Measurements from ENCODE around the gene PELI2.

PELI2 gene

GRCh38 chr14:56172571-56172971 lies 54.4 kb downstream of the PELI2 start:
- no peak for DNase-seq (ENCODE audit: low read depth in 3 of 3)

- DNase-seq (ENCODE audit: low read depth in 3 of 3) = no peak
These were observed 55.2 kb downstream of the PELI2 start for GRCh38 chr14:56173365-56173922.

- DNase-seq (ENCODE audit: low read depth in 3 of 3) = no peak
These were observed 57.6 kb downstream of the PELI2 start for GRCh38 chr14:56175773-56176172.

GRCh38 chr14:56176530-56176929 lies 58.3 kb downstream of the PELI2 start:
- DNase-seq (ENCODE audit: low read depth in 3 of 3) = no peak

GRCh38 chr14:56177036-56177435 lies 58.8 kb downstream of the PELI2 start:
- DNase-seq (ENCODE audit: low read depth in 3 of 3) = no peak

- no peak for DNase-seq (ENCODE audit: low read depth in 3 of 3)
These were observed 62.7 kb downstream of the PELI2 start for GRCh38 chr14:56180754-56181542.

GRCh38 chr14:56181681-56182085 lies 63.5 kb downstream of the PELI2 start:
- DNase-seq (ENCODE audit: low read depth in 3 of 3) = no peak

- no peak for DNase-seq (ENCODE audit: low read depth in 3 of 3)
These were observed 64.2 kb downstream of the PELI2 start for GRCh38 chr14:56182410-56182809.

- no peak for DNase-seq (ENCODE audit: low read depth in 3 of 3)
These were observed 65.5 kb downstream of the PELI2 start for GRCh38 chr14:56183631-56184157.

GRCh38 chr14:56185992-56186391 lies 67.8 kb downstream of the PELI2 start:
- DNase-seq (ENCODE audit: low read depth in 3 of 3) = no peak

GRCh38 chr14:56187736-56188135 lies 69.5 kb downstream of the PELI2 start:
- DNase-seq (ENCODE audit: low read depth in 3 of 3) = no peak

GRCh38 chr14:56189307-56189706 lies 71.1 kb downstream of the PELI2 start:
- no peak for DNase-seq (ENCODE audit: low read depth in 3 of 3)

GRCh38 chr14:56193347-56193746 lies 75.1 kb downstream of the PELI2 start:
- no peak for DNase-seq (ENCODE audit: low read depth in 3 of 3)

- DNase-seq (ENCODE audit: low read depth in 3 of 3) = no peak
These were observed 75.8 kb downstream of the PELI2 start for GRCh38 chr14:56194042-56194441.

GRCh38 chr14:56195223-56195622 lies 77.0 kb downstream of the PELI2 start:
- no peak for DNase-seq (ENCODE audit: low read depth in 3 of 3)

- DNase-seq (ENCODE audit: low read depth in 3 of 3) = peak in 1 of 3 experiments; percentile 16
These were observed 77.5 kb downstream of the PELI2 start for GRCh38 chr14:56195704-56196103.

- no peak for DNase-seq (ENCODE audit: low read depth in 3 of 3)
These were observed 78.1 kb downstream of the PELI2 start for GRCh38 chr14:56196274-56196673.

- no peak for DNase-seq (ENCODE audit: low read depth in 3 of 3)
These were observed 78.9 kb downstream of the PELI2 start for GRCh38 chr14:56197150-56197549.

GRCh38 chr14:56198438-56198837 lies 80.2 kb downstream of the PELI2 start:
- DNase-seq (ENCODE audit: low read depth in 3 of 3) = no peak

- no peak for DNase-seq (ENCODE audit: low read depth in 3 of 3)
These were observed 81.1 kb downstream of the PELI2 start for GRCh38 chr14:56199095-56199981.

GRCh38 chr14:56199982-56200577 lies 81.9 kb downstream of the PELI2 start:
- DNase-seq (ENCODE audit: low read depth in 3 of 3) = no peak

- no peak for DNase-seq (ENCODE audit: low read depth in 3 of 3)
These were observed 84.0 kb downstream of the PELI2 start for GRCh38 chr14:56202256-56202655.
